ENCODE measurements around the gene HOOK1.
"Not testable (repeated sequence)": the region's sequence is repeated elsewhere in the genome, so short reads cannot be mapped to it uniquely, and the experiment has no call there.

Gene HOOK1

GRCh38 chr1:59827055-59827643 lies 12.4 kb downstream of the HOOK1 start:
- no peak for DNase-seq

DNA sequence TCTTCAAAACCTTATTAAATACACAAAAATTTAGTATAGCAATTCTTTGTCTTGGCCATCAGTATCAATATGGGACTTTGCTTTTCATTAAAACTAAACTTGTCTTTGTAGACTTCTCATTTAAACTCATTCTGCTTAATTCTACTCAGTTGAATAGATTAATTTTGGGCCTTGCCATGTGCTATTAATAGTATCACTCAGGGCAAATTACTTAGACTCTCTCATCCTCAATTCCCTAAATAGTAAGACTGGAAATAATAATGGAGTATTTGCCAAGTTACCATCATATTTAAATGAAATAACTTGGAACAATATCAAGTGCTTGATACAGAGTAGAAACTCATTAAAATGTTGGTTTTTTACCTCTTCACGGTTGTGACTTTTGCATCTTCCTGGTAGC lies 13.4 kb downstream of the HOOK1 start:
- DNase-seq = no peak

DNA sequence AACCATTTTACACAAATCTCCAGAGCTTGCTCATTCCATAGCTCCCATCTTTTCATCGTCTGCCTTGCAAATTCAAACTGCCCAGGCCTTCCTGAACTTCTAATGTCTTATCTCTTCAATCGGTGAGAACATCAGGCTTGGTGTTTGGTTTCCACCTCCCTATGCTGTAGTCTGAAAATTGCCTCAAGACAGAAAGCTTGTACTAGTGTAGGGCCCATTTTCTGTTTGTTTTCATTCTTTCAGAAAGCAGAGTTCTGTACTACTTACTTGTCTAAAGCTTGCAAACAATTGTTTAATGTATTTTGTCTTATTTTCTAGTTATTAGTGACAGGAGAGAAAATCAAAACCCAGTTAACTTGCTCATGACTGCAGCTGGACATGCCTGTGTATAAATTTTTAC lies 16.8 kb downstream of the HOOK1 start:
- DNase-seq = no peak

DNA sequence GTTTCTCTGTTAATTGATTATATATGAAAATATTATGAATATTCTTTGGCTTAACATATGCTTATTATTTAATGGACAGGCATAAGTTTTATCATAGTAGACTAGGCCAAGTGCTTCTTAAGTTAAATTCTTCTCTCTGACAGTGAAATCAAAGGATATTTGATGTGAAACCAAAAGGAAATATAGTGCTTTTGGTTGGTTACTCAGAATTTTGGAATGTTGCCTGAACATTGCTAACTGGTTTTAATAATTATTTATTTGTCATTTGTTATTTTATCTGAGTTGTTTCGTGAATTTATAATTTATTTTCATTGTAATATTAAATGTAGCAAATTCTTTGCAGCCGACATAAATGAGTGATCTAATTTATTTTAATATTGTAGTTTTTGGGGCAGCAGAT lies 18.3 kb downstream of the HOOK1 start:
- no peak for DNase-seq

- no peak for DNase-seq
Observed at GRCh38 chr1:59833991-59834390, 19.2 kb downstream of the HOOK1 start.

GRCh38 chr1:59837857-59838256 lies 23.1 kb downstream of the HOOK1 start:
- not testable (repeated sequence) for DNase-seq

- no peak for DNase-seq
Observed at GRCh38 chr1:59845091-59845490, 30.3 kb downstream of the HOOK1 start.

- no peak for DNase-seq
Observed at GRCh38 chr1:59846209-59846894, 31.6 kb downstream of the HOOK1 start.

GRCh38 chr1:59846895-59847282 lies 32.1 kb downstream of the HOOK1 start:
- no peak for DNase-seq

DNA sequence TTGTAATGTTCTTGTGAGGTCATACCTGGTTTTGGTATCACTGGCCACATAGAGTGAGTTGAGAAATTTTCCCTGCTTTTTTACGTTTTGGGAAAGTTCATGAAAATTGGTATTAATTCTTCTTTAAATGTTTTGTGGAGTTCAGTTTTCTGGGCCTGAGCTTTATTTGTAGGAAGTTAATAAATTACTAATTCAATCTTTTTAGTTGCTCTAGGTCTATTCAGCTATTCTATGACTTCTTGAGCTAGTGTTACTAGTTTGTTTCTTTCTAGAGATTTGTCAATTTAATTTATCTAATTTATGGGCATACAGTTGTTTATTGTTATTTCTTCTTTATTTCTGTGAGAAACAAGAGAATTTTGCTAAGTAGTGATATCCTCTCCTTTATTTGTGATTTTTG lies 37.4 kb downstream of the HOOK1 start:
- DNase-seq = no peak

DNA sequence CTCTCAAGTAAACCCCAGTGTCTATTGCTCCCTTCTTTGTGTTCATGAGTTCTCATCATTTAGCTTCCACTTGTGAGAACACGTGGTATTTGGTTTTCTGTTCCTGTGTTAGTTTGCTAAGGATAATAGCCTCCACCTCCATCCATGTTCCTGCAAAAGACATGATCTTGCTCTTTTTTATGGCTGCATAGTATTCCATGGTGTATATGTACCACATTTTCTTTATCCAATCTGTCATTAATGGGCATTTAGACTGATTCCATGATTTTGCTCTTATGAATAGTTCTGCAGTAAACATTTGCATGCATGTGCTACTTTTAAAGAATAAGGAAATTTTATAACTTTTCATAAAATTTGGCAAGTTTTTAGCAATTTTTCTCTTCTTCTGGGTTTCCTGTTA lies 40.5 kb downstream of the HOOK1 start:
- not testable (repeated sequence) for DNase-seq

DNA sequence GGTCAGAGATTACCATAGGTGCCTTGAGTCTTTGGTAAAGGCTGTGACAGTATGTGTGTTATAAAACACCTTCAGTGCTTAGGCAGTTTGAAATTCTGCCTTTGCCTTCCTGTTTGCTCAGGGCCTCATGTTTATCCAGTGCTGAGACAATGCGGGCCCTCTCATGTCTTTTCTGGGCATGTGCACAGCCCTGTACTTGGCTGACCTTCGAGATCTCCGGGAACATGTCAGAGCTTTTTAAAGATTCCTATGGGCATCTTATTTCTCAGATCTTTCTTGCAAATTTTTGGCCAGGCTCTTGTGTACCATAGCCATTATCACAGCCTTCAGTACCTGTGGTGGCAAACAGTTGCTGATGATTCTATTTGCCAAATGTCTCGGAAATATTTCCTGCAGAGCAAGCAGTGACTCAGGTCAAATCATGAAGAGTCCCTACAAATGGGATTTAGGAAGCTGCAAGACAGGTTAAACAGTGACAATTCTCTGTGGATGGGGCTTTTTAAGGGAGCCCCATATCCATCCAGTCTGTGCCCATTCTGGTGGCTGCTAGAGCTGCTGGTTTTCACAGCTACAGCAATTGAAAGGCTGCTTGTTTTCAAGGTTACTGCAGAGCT lies 42.1 kb downstream of the HOOK1 start:
- no peak for DNase-seq

DNA sequence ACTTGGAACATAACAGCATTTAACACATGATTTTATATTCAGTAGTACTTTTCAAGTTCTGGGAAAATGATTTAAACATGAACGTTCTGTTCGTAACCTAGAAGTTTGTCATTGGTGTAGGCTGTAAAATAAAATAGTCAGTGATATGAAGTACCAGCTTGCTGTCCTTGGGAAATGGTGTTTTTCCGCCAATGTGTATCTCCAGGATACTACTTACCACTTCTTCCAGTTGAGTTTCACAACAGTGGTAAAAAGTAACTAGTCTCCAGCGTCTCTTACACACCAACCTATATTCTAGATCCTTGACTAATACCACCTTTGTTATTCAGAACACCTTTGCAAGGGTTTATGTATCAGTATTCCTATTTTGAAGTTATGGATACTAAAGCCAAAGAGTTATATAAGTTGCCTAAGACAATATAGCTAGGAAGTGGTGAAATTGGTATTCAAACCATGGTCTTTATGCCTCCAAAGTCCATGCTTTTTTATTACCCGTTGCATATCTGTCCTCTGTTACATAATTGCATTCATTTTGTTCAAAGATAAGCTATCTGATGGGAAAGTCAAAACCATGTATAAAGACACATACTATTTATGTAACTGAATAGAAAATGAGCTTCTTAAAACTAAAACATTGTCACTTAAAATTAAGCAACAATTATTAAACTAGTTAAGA lies 43.1 kb downstream of the HOOK1 start:
- DNase-seq = no peak

GRCh38 chr1:59866462-59866861 lies 51.7 kb downstream of the HOOK1 start:
- no peak for DNase-seq

GRCh38 chr1:59871746-59872145 lies 57.0 kb downstream of the HOOK1 start:
- DNase-seq = no peak

GRCh38 chr1:59877108-59877682 lies 62.4 kb downstream of the HOOK1 start:
- DNase-seq = no peak

DNA sequence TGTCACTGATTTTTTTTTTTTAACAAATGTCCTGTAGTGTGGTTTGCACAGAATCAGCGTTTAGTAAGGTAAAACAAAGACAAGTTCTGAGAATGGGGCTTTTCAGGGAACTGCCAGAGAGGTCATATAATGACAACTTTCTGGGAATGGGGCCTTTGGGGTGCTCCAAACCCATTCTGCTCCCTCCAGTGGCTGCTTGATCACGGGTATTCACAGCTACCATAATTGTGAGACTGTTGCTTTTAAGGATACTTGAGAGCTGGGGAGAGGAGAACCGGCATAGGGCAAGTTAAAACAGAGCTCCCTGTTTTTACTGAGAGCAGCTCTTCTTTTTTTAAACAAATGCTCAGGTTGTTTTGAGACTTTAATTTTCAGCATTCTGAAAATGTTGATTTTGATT lies 63.6 kb downstream of the HOOK1 start:
- no peak for DNase-seq

- DNase-seq = peak; percentile 7 to 32
Observed at GRCh38 chr1:59879574-59879973, 64.8 kb downstream of the HOOK1 start.

- no peak for DNase-seq
Observed at GRCh38 chr1:59879996-59880505, 65.3 kb downstream of the HOOK1 start.

DNA sequence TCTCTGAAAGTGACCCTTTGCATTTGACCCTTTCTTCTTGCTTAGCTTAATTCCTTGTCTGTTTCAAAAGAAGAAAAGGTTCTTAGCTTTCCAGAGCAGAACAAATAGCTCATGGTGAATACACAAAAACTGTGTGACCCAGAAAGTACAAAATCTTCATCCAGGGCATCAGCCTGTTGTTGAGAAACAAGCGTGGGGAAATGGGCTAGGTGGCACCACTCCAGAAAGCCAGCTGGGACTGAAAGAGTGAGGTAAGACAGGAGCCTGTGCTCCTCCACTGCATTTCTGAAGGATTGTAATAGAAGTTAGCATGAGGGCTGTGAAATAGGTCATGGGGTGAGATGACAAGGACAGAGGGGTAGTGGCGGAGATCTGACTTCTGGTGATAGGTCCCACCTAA lies 66.0 kb downstream of the HOOK1 start:
- no peak for DNase-seq

DNA sequence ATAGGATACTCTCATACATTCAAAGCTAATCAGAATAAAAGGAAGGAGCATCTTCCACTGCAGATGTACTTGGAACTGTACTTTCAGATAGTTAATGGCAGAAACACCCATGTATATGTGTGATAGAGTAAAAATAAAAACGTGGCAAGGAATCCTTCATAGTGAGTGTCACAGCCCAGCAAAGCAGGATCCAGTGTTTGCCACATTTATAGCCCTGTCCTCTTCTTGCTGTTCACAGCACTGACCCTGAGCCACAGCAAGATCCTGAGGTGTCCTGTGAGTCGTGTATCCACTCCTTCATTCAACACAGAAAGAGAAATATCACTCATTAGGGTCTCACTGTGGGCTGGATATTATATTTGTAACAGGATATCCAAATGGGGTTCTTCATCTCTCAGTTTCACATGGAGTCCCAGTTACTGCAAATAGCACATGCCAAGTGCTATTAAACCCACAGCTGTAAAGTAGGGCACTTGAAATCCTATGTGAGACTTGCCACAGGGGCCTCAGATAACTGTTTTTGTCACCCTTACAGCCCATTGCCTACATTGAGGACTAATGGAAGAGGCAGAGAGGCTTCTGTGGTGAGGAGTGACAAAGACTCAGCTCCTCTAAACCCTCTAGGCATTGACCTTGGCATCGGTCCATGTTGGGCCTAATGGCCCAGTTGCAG lies 70.5 kb downstream of the HOOK1 start:
- DNase-seq = no peak

Data from CD4-positive, alpha-beta T cell treated with Interferon alpha-2 for 1 hour (primary cell).